ENCODE measurements around the gene STARD4. TPM values are rescaled to one million over a fixed set of nuclear protein-coding genes. Genes with fewer than 3 reads are reported as not detected.

The STARD4 gene
- total and polyA plus RNA-seq, 7 donors, result 3.3 to 24.5 (median 8.6) TPM

- TF ChIP-seq CTCF (IDR thresholded peaks at IDR 0.05), result no peak
- no peak for TF ChIP-seq POLR2AphosphoS5 (IDR thresholded peaks at IDR 0.05)
- no peak for TF ChIP-seq POLR2A (IDR thresholded peaks at IDR 0.05)
- no peak for TF ChIP-seq EP300 (IDR thresholded peaks at IDR 0.05)
- no peaks in the 10 kb centered on the region for H3K36me3 ChIP-seq
- H3K4me3 ChIP-seq, result no peak overlapping the region
- 89 to 93% methylated on average over 3 of the region's 3 CpGs for WGBS, 2 donors
- no peaks in the 10 kb centered on the region for H3K9me3 ChIP-seq
- no peak overlapping the region for H3K27ac ChIP-seq
- DNase-seq, result no peak
- intact Hi-C loops (cut with DNase I), result no loop called here
- no peaks in the 10 kb centered on the region for H3K27me3 ChIP-seq
- no peaks in the 10 kb centered on the region for H3K4me1 ChIP-seq
These were observed 40.2 kb downstream of the STARD4 start for GRCh38 chr5:111472096-111472495.

- no peaks in the 10 kb centered on the region for H3K4me1 ChIP-seq
- H3K4me3 ChIP-seq, result no peak overlapping the region
- intact Hi-C loops (cut with DNase I), result no loop called here
- H3K27ac ChIP-seq, result no peak overlapping the region
- no peaks in the 10 kb centered on the region for H3K36me3 ChIP-seq
- DNase-seq, result no peak
- no peak for TF ChIP-seq POLR2A (IDR thresholded peaks at IDR 0.05)
- TF ChIP-seq CTCF (IDR thresholded peaks at IDR 0.05), result no peak
- TF ChIP-seq EP300 (IDR thresholded peaks at IDR 0.05), result no peak
- TF ChIP-seq POLR2AphosphoS5 (IDR thresholded peaks at IDR 0.05), result no peak
- no peaks in the 10 kb centered on the region for H3K9me3 ChIP-seq
- WGBS, 2 donors, result 61 to 86% methylated on average over 2 of the region's 2 CpGs
- no peaks in the 10 kb centered on the region for H3K27me3 ChIP-seq
These were observed 42.4 kb downstream of the STARD4 start for GRCh38 chr5:111469903-111470302.

- H3K4me3 ChIP-seq, result no peak overlapping the region
- no peak for TF ChIP-seq POLR2AphosphoS5 (IDR thresholded peaks at IDR 0.05)
- TF ChIP-seq EP300 (IDR thresholded peaks at IDR 0.05), result no peak
- TF ChIP-seq POLR2A (IDR thresholded peaks at IDR 0.05), result no peak
- no peak for TF ChIP-seq CTCF (IDR thresholded peaks at IDR 0.05)
- DNase-seq, result no peak
- WGBS, 2 donors, result 77 to 90% methylated on average over 2 of the region's 2 CpGs
- H3K27ac ChIP-seq, result no peak overlapping the region
- no peaks in the 10 kb centered on the region for H3K9me3 ChIP-seq
- H3K36me3 ChIP-seq, result no peaks in the 10 kb centered on the region
- H3K27me3 ChIP-seq, result no peaks in the 10 kb centered on the region
- H3K4me1 ChIP-seq, result no peaks in the 10 kb centered on the region
- intact Hi-C loops (cut with DNase I), result no loop called here
These were observed 42.9 kb downstream of the STARD4 start for GRCh38 chr5:111469293-111469896.

- Histone ChIP-seq H3K4me1 (no peaks in the 10 kb centered on the region), H3K4me3 (no peak overlapping the region), H3K36me3 (no peaks in the 10 kb centered on the region), H3K27me3 (no peaks in the 10 kb centered on the region), H3K27ac (no peak overlapping the region), H3K9me3 (no peaks in the 10 kb centered on the region)
- intact Hi-C loops (cut with DNase I), result no loop called here
- TF ChIP-seq POLR2A (IDR thresholded peaks at IDR 0.05), result no peak
- no peak for TF ChIP-seq CTCF (IDR thresholded peaks at IDR 0.05)
- TF ChIP-seq POLR2AphosphoS5 (IDR thresholded peaks at IDR 0.05), result no peak
- no peak for TF ChIP-seq EP300 (IDR thresholded peaks at IDR 0.05)
- no peak for DNase-seq
These were observed 49.0 kb downstream of the STARD4 start for GRCh38 chr5:111463311-111463710.

GRCh38 chr5:111461934-111462333 is 50.4 kb downstream of the STARD4 start:
- TF ChIP-seq POLR2A (IDR thresholded peaks at IDR 0.05), result no peak
- TF ChIP-seq CTCF (IDR thresholded peaks at IDR 0.05), result no peak
- TF ChIP-seq EP300 (IDR thresholded peaks at IDR 0.05), result no peak
- TF ChIP-seq POLR2AphosphoS5 (IDR thresholded peaks at IDR 0.05), result no peak
- Histone ChIP-seq H3K27ac (no peak overlapping the region), H3K4me1 (no peaks in the 10 kb centered on the region), H3K27me3 (no peaks in the 10 kb centered on the region), H3K4me3 (no peak overlapping the region), H3K9me3 (no peaks in the 10 kb centered on the region), H3K36me3 (no peaks in the 10 kb centered on the region)
- 68 to 81% methylated on average over 2 of the region's 2 CpGs for WGBS, 2 donors
- DNase-seq, result no peak
- intact Hi-C loops (cut with DNase I), result no loop called here

All from sigmoid colon (tissue), 7 donors.